CD4-positive, alpha-beta T cell (primary cell): ENCODE results near the gene ABCC4. TPM values are rescaled to one million over a fixed set of nuclear protein-coding genes. Genes with fewer than 3 reads are reported as not detected.

ENCODE experiments used
- ATAC-seq: fragments of 200-7000 bp; cut with Tn5 transposase; one replicate; pipeline ENCODE4 v1.10.0; 2022; ENCODE audit warnings: mild to moderate bottlenecking; ENCODE audit not compliant: poor library complexity
- CTCF ChIA-PET: fragments of 350-600 bp; sonication (Branson Sonifier 250); formaldehyde crosslinking; loops from one replicate; lab custom pipeline; 2021; ENCODE audit warnings: antibody characterized with exemption, inconsistent platforms; lab: Charles Lee
- POLR2A ChIA-PET: fragments of 350-600 bp; sonication (Branson Sonifier 250); formaldehyde crosslinking; loops from one replicate; lab custom pipeline; 2021; ENCODE audit warnings: antibody characterized with exemption, inconsistent platforms; lab: Charles Lee
- DNase-seq, 14 experiments: peaks; one replicate each; pipeline ENCODE4 v3.0.0-alpha.2; 2013 to 2020; ENCODE audit warnings: mixed read lengths in 2 of 14
- H3K27ac ChIP-seq, 2 donors: one replicate each; pipeline versions ENCODE4 v1.5.1 to v1.7.0; 2013; ENCODE audit warnings: low read length in 2 of 2, low read depth in 1 of 2, mild to moderate bottlenecking in 1 of 2
- H3K27me3 ChIP-seq, 2 experiments: 1 replicate in 1 of 2; 2 replicates in 1 of 2; pipeline versions ENCODE4 v1.6.1 to v1.7.0; 2013; ENCODE audit warnings: low read length in 2 of 2, control low read depth in 1 of 2, mild to moderate bottlenecking in 1 of 2, moderate library complexity in 1 of 2; ENCODE audit not compliant: insufficient read depth in 2 of 2, control insufficient read depth in 1 of 2
- H3K36me3 ChIP-seq: one replicate; pipeline ENCODE4 v1.6.1; 2013; ENCODE audit warnings: low read length, control low read depth; ENCODE audit not compliant: insufficient read depth
- H3K4me1 ChIP-seq: one replicate; pipeline ENCODE4 v1.6.1; 2013; ENCODE audit warnings: low read length, control low read depth; ENCODE audit not compliant: insufficient read depth
- H3K4me3 ChIP-seq: one replicate; pipeline ENCODE4 v1.5.1; 2013; ENCODE audit warnings: mild to moderate bottlenecking, low read length, moderate library complexity
- H3K9me3 ChIP-seq, 2 experiments: 1 replicate in 1 of 2; 2 replicates in 1 of 2; pipeline versions ENCODE4 v1.6.1 to v1.7.0; 2013; ENCODE audit warnings: low read length in 2 of 2, mild to moderate bottlenecking in 2 of 2, control low read depth in 1 of 2, moderate library complexity in 1 of 2; ENCODE audit not compliant: control insufficient read depth in 1 of 2, insufficient read depth in 1 of 2
- H3K27ac Mint-ChIP-seq: one replicate; pipeline ENCODE4 v1.8.0; 2020; ENCODE audit warnings: mixed read lengths
- H3K27me3 Mint-ChIP-seq: one replicate; pipeline ENCODE4 v1.8.0; 2021; ENCODE audit warnings: mixed read lengths
- H3K36me3 Mint-ChIP-seq: one replicate; pipeline ENCODE4 v1.8.0; 2021; ENCODE audit warnings: low read depth, mixed read lengths
- H3K4me1 Mint-ChIP-seq: one replicate; pipeline ENCODE4 v1.8.0; 2021; ENCODE audit warnings: low read depth, mixed read lengths
- H3K4me3 Mint-ChIP-seq: one replicate; pipeline ENCODE4 v1.8.0; 2020; ENCODE audit warnings: mild to moderate bottlenecking, mixed read lengths
- H3K9me3 Mint-ChIP-seq: one replicate; pipeline ENCODE4 v1.8.0; 2020; ENCODE audit warnings: mixed read lengths
- CTCF ChIP-seq: fragments of 200-600 bp; IDR thresholded peaks from one replicate; pipeline ENCODE4 v1.8.0; 2022; ENCODE audit warnings: antibody characterized with exemption, mild to moderate bottlenecking
- intact Hi-C, 2 experiments: fragments of 100-400 bp; cut with DNase I in 1 of 2; cut with micrococcal nuclease in 1 of 2; formaldehyde crosslinking; loops; one replicate each; pipeline versions ENCODE4 v1.15.1 to v1.9.0; 2023 to 2025; cut with DNase I, micrococcal nuclease
- total RNA-seq, 174 experiments: library from RNA in 2 of 174; stranded (reverse) in 2 of 174; gene quantifications; one replicate each; pipeline ENCODE4 v1.2.3 and lab custom pipeline; 2021 to 2026

ABCC4 gene
- total RNA-seq, 2 experiments from 2014 or later, result 4.0 to 4.4 TPM

- intact Hi-C loops, result no loop called here
- ChIA-PET POLR2A (no interaction called here), CTCF (no interaction called here)
- no peak for DNase-seq
- Histone ChIP-seq H3K27me3 (peaks cover 7 to 12% of the 10 kb centered on the region in 2 experiments), H3K27ac (no peak overlapping the region), H3K4me1 (no peaks in the 10 kb centered on the region), H3K4me3 (no peak overlapping the region), H3K9me3 (no peaks in the 10 kb centered on the region), H3K36me3 (no peaks in the 10 kb centered on the region)
- no peak overlapping the region for H3K27ac Mint-ChIP-seq
- TF ChIP-seq CTCF, result no peak
- ATAC-seq, result no peak
- H3K36me3 Mint-ChIP-seq, result no peaks in the 10 kb centered on the region
- H3K9me3 Mint-ChIP-seq, result no peaks in the 10 kb centered on the region
- peaks cover 49% of the 10 kb centered on the region for H3K27me3 Mint-ChIP-seq
- no peaks in the 10 kb centered on the region for H3K4me1 Mint-ChIP-seq
- no peak overlapping the region for H3K4me3 Mint-ChIP-seq
Measured at GRCh38 chr13:94996445-94996844, 304.8 kb downstream of the ABCC4 start.

DNA sequence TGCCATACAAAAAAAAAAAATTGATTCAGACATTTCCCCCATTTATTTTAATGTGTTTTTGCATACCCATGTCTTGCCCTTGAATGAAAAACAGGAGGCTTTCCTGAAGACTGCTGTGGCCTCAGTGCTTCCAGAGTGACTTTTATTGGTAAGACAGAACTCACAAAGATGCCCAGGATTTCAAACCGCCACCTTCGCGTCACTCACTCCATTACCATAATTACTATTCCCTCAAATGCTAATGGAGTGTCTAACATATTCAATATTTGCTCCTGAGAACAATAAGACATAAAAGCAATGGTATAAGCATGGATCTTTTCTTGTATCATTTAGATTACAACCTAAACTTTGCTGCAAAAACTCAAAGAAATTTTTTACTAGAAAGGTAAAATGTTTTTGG is 306.7 kb downstream of the ABCC4 start:
- DNase-seq, result no peak
- H3K27me3 Mint-ChIP-seq, result peaks cover 46% of the 10 kb centered on the region
- ChIA-PET CTCF (no interaction called here), POLR2A (no interaction called here)
- no peaks in the 10 kb centered on the region for H3K36me3 ChIP-seq
- H3K27ac Mint-ChIP-seq, result no peak overlapping the region
- H3K27ac ChIP-seq, result no peak overlapping the region
- H3K4me1 ChIP-seq, result no peaks in the 10 kb centered on the region
- no peak overlapping the region for H3K4me3 Mint-ChIP-seq
- H3K36me3 Mint-ChIP-seq, result no peaks in the 10 kb centered on the region
- no peaks in the 10 kb centered on the region for H3K9me3 Mint-ChIP-seq
- no peak for ATAC-seq
- intact Hi-C loops, result no loop called here
- H3K4me1 Mint-ChIP-seq, result no peaks in the 10 kb centered on the region
- H3K4me3 ChIP-seq, result no peak overlapping the region
- peaks cover 11 to 13% of the 10 kb centered on the region in 2 experiments for H3K27me3 ChIP-seq
- no peak for TF ChIP-seq CTCF
- no peaks in the 10 kb centered on the region for H3K9me3 ChIP-seq

GRCh38 chr13:94993616-94994015 is 307.6 kb downstream of the ABCC4 start:
- Histone ChIP-seq H3K4me3 (no peak overlapping the region), H3K27me3 (peaks cover 10 to 13% of the 10 kb centered on the region in 2 experiments), H3K9me3 (no peaks in the 10 kb centered on the region), H3K4me1 (no peaks in the 10 kb centered on the region), H3K27ac (no peak overlapping the region), H3K36me3 (no peaks in the 10 kb centered on the region)
- TF ChIP-seq CTCF, result no peak
- H3K9me3 Mint-ChIP-seq, result no peaks in the 10 kb centered on the region
- no peak overlapping the region for H3K27ac Mint-ChIP-seq
- H3K4me1 Mint-ChIP-seq, result no peaks in the 10 kb centered on the region
- H3K36me3 Mint-ChIP-seq, result no peaks in the 10 kb centered on the region
- no peak overlapping the region for H3K4me3 Mint-ChIP-seq
- intact Hi-C loops, result no loop called here
- no peak for DNase-seq
- peaks cover 51% of the 10 kb centered on the region for H3K27me3 Mint-ChIP-seq
- CTCF ChIA-PET, result no interaction called here
- no peak for ATAC-seq
- POLR2A ChIA-PET, result no interaction called here
